ENCODE data around the gene TMCC1.

The TMCC1 gene

GRCh38 chr3:129632056-129632455 lies 261.5 kb downstream of the TMCC1 start:
- Histone ChIP-seq H4K20me1 (no peaks in the 10 kb centered on the region), H3K27ac (no peak overlapping the region), H3K36me3 (0 out of 22 replicates have a peak, but pooled peaks cover 0 to 5% (median 0%) of the 10 kb centered on the region in 11 experiments), H3K27me3 (no peaks in the 10 kb centered on the region), H3K9me3 (replicated peaks in 1 of 11) (peaks cover 15 to 22% (median 20%) of the 10 kb centered on the region in 11 experiments), H3K4me2 (no peak overlapping the region), H3K9ac (no peak overlapping the region), H3K4me3 (no peak overlapping the region), H3K4me1 (peaks cover 7 to 29% (median 16%) of the 10 kb centered on the region in 10 experiments)
- no peak for TF ChIP-seq Cebpa-rat (IDR thresholded peaks at IDR 0.05)

DNA sequence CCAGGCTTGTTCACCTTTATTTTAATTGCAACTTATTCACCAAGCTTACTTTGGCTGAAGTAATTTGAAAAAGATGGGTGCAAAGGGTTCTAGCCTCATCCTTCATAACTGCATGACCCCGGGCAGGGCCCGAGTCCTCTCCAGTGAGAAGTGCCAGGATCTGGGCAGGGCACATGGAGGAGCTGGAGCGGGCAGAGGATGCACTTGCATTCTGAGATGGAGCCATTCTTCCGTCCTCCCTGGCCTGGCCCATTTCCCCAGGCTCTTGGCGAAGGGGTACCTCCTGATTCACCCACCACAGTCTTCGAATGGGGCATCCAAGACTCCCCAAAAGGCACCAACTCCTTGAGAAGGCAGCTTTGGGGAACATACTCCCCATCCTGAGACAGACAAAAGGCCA lies 264.5 kb downstream of the TMCC1 start:
- H3K27me3 ChIP-seq: no peaks in the 10 kb centered on the region
- H3K4me2 ChIP-seq: peak overlapping the region in 7 of 11 experiments; percentile 88 to 100 (median 99); a peak in 12 of 22 replicates
- H3K4me1 ChIP-seq: peaks cover 37 to 58% (median 45%) of the 10 kb centered on the region in 10 experiments
- H3K27ac ChIP-seq: peak overlapping the region in 7 of 11 experiments; percentile 1 to 98 (median 89); a peak in 5 of 22 replicates
- no peaks in the 10 kb centered on the region for H4K20me1 ChIP-seq
- TF ChIP-seq Cebpa-rat (IDR thresholded peaks at IDR 0.05): no peak
- no peaks in the 10 kb centered on the region for H3K9me3 ChIP-seq (replicated peaks in 1 of 11)
- peak overlapping the region in 4 of 11 experiments; percentile 23 to 92 (median 57); a peak in 3 of 22 replicates for H3K9ac ChIP-seq
- no peak overlapping the region for H3K4me3 ChIP-seq
- H3K36me3 ChIP-seq: no peaks in the 10 kb centered on the region

DNA sequence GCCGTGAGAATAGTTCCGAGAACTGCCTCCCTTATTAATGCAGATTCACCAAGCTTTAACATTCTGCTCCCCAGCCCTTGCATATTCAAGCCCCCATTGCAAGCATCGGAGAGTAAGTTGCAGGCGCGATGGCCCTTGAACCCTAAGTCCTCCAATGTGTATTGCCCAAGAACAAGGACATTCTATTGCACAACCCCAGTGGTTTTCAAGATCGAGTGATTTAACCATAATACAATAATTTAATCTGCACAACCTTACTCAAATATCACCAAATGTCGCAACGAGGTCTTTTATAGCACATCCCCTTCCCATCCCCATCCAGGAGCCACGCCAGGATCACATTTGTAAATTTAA lies 265.4 kb downstream of the TMCC1 start:
- Histone ChIP-seq H3K4me1 (peaks cover 37 to 59% (median 53%) of the 10 kb centered on the region in 10 experiments), H3K9me3 (replicated peaks in 1 of 11) (no peaks in the 10 kb centered on the region), H4K20me1 (no peaks in the 10 kb centered on the region), H3K36me3 (no peaks in the 10 kb centered on the region), H3K4me3 (peak overlapping the region in 8 of 10 experiments; percentile 55 to 82 (median 70); a peak in 14 of 20 replicates), H3K27me3 (no peaks in the 10 kb centered on the region), H3K4me2 (peak overlapping the region; percentile 88 to 100 (median 99)), H3K27ac (peak overlapping the region in 10 of 11 experiments; percentile 18 to 98 (median 92); a peak in 20 of 22 replicates), H3K9ac (peak overlapping the region; percentile 79 to 94 (median 89); a peak in 19 of 22 replicates)
- peak in 10 of 11 experiments; percentile 16 to 89 (median 69); a peak in 13 of 22 replicates for TF ChIP-seq Cebpa-rat (IDR thresholded peaks at IDR 0.05)

GRCh38 chr3:129627350-129628168 lies 266.0 kb downstream of the TMCC1 start:
- TF ChIP-seq Cebpa-rat (IDR thresholded peaks at IDR 0.05): no peak; a peak in 1 of 22 replicates
- Histone ChIP-seq H3K4me1 (peaks cover 42 to 64% (median 59%) of the 10 kb centered on the region in 10 experiments), H3K4me2 (peak overlapping the region; percentile 88 to 100 (median 99)), H3K27me3 (no peaks in the 10 kb centered on the region), H3K4me3 (peak overlapping the region; percentile 55 to 82 (median 70)), H4K20me1 (no peaks in the 10 kb centered on the region), H3K36me3 (no peaks in the 10 kb centered on the region), H3K9me3 (replicated peaks in 1 of 11) (no peaks in the 10 kb centered on the region), H3K27ac (peak overlapping the region; percentile 81 to 98 (median 92)), H3K9ac (peak overlapping the region; percentile 79 to 94 (median 89))

DNA sequence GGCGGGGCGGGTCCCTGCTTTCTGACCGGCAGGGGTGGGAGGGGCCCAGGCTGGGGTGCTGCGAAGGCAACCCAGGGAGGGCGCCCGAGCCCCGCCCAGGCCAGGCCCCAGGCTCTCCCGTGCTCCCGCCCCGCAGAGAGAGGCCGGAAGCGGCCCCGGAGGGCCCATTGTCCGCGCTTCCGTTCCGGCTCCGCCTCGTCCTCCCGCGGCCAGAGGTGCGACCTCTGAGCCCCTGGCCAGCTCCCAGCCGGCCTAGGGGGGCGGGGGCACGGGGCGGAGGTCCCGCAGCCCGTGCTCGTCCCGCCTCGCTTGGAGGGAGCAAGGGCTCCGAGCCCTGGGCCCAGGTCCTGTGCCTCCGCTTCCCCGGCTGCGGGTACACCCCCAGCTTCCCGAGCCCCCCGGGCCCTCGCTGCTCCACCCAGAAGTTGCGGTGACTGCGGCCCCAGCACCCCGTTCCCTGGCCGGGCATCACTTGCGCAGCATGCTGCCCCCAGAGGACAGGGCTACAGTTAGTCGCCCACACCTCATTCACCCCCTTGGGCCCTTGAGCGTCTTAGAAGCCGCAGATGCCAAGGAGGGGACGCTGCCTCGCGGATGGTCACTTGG lies 266.7 kb downstream of the TMCC1 start:
- Histone ChIP-seq H4K20me1 (no peaks in the 10 kb centered on the region), H3K9ac (peak overlapping the region; percentile 79 to 94 (median 89)), H3K27ac (peak overlapping the region; percentile 81 to 98 (median 92)), H3K4me3 (peak overlapping the region; percentile 55 to 82 (median 70)), H3K4me1 (peaks cover 47 to 69% (median 66%) of the 10 kb centered on the region in 10 experiments), H3K4me2 (peak overlapping the region; percentile 88 to 100 (median 99)), H3K9me3 (replicated peaks in 1 of 11) (no peaks in the 10 kb centered on the region), H3K36me3 (no peaks in the 10 kb centered on the region), H3K27me3 (no peaks in the 10 kb centered on the region)
- no peak for TF ChIP-seq Cebpa-rat (IDR thresholded peaks at IDR 0.05)

- Histone ChIP-seq H3K9me3 (replicated peaks in 1 of 11) (no peaks in the 10 kb centered on the region), H3K9ac (peak overlapping the region in 9 of 11 experiments; percentile 0 to 91 (median 62); a peak in 12 of 22 replicates), H3K27ac (peak overlapping the region; percentile 35 to 98 (median 92); a peak in 21 of 22 replicates), H3K36me3 (no peaks in the 10 kb centered on the region), H3K4me1 (peaks cover 62 to 85% (median 82%) of the 10 kb centered on the region in 10 experiments), H4K20me1 (no peaks in the 10 kb centered on the region), H3K27me3 (no peaks in the 10 kb centered on the region), H3K4me3 (peak overlapping the region in 1 of 10 experiments; percentile 7; a peak in 1 of 20 replicates), H3K4me2 (peak overlapping the region; percentile 84 to 100 (median 99))
- TF ChIP-seq Cebpa-rat (IDR thresholded peaks at IDR 0.05): no peak
Observed at GRCh38 chr3:129625072-129625874, 268.2 kb downstream of the TMCC1 start.

- Histone ChIP-seq H3K27ac (peak overlapping the region; percentile 48 to 95 (median 89); a peak in 19 of 22 replicates), H3K9me3 (replicated peaks in 1 of 11) (no peaks in the 10 kb centered on the region), H4K20me1 (no peaks in the 10 kb centered on the region), H3K9ac (peak overlapping the region in 6 of 11 experiments; percentile 0 to 91 (median 56); a peak in 7 of 22 replicates), H3K27me3 (no peaks in the 10 kb centered on the region), H3K4me2 (peak overlapping the region; percentile 84 to 100 (median 99)), H3K4me3 (peak overlapping the region in 1 of 10 experiments; percentile 7; a peak in 1 of 20 replicates), H3K4me1 (peaks cover 70 to 92% (median 90%) of the 10 kb centered on the region in 10 experiments), H3K36me3 (no peaks in the 10 kb centered on the region)
- TF ChIP-seq Cebpa-rat (IDR thresholded peaks at IDR 0.05): no peak
Observed at GRCh38 chr3:129624347-129625071, 269.0 kb downstream of the TMCC1 start.

Data from BLaER1 treated with 17β-estradiol and CSF1 and Interleukin-3, amounts not matched to agents 10 nM and 100 nM (cell line).